Right forelimb (tissue), 1 donor: Measurements from ENCODE around the gene UNK.

Source experiments
- DNase-seq: peaks from one replicate; pipeline ENCODE4 v3.0.0-alpha.2; 2018

The UNK gene

DNA sequence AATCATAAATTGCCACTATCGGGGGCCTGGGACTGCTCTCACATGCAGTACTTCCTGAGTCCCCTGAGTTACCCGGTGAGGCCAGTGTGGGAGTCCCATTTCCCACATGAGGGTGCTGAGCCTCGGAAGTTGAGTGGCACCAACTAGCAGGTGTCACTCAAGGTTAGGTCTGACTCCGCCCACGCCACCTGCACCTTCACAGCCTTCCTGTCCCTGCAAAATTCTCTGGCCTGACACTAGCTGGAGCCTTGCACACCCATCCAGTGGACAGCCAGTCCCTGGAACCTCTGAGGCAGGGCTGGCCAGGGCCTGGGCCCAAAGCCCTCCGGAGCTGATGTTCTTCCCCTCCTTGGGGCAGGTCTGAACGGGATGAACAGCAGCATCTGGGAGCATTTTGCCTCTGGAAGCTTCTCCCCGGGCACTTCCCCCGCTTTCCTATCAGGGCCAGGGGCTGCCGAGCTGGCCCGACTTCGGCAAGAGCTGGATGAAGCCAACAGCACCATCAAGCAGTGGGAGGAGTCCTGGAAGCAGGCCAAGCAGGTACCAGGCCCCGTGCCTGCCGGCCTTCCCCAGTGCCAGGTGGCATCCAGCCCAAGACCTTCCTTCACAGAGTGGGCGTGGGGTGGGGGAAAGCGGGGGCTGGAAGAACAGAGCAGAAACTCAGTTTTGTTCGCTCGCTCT lies 37.7 kb downstream of the UNK start:
- DNase-seq = no peak

DNA sequence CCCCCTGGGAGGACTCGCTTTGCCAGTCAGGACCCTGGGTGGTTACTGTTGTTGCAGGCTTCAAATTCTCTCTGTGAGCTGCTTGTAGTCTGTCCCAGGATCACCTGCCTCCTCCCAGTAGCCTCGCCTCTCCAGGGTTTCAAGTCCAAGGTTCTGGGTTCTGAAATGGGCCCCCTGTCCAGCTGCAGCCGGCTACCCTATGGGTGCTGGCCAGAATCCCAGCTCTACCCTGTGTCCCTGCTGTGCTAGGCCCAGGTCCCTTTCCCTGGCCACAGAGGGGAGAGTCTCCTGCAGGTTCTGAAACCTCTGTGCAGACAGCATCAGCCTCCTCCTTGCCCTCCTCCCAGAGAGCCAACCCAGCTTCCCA lies 38.2 kb downstream of the UNK start:
- DNase-seq = no peak

DNA sequence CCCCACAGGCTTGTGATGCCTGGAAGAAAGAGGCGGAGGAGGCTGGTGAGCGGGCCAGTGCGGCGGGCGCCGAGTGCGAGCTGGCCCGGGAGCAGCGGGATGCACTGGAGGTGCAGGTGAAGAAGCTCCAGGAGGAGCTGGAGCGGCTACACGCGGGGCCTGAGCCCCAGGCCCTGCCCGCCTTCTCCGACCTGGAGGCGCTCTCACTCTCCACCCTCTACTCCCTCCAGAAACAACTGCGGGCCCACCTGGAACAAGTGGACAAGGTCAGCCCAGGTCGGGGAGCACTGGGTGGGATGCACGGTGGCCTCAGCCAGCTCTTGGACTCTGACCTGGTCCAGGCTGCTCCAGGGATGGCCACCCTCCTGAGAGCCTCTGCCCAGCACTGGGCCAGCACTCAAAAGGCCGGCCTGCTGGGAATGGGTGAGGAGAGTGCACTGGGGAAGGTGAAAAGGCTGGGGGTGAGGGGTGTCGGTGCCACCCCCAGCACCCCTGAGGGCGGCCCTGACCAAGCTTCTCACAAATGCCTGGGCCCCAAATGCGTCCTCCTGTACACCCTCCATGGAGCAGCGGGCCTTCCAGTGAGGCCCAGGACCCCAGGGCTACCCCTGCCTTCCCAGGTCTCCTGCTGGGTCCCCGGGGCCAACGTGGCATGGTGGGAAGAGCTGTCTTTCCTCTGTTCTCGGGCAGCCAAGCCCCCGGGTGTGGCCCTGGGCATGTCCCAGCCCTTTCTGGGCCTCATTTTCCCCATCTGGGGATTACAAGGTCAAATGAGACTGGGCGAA lies 38.8 kb downstream of the UNK start:
- DNase-seq = no peak

DNA sequence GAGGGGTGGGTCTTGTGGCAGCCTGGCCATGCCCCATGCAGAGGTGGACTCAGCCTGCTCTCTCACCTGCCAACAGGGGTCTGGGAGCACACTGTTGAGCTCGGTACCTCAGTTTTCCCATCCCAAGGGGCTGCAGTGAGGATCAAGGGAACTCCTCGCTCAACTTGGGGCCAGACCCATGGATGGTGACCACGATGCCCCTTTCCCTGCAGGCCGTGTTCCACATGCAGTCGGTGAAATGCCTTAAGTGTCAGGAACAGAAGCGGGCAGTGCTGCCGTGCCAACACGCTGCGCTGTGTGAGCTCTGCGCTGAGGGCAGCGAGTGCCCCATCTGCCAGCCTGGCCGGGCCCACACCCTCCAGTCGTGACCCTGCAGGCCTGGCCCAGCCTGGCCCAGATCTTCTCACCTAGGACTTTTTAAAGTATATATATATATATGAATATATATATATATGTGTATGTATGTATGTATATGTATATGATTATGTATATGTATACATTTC lies 39.5 kb downstream of the UNK start:
- DNase-seq = no peak

GRCh38 chr17:75824666-75825065 lies 40.1 kb downstream of the UNK start:
- DNase-seq = no peak

DNA sequence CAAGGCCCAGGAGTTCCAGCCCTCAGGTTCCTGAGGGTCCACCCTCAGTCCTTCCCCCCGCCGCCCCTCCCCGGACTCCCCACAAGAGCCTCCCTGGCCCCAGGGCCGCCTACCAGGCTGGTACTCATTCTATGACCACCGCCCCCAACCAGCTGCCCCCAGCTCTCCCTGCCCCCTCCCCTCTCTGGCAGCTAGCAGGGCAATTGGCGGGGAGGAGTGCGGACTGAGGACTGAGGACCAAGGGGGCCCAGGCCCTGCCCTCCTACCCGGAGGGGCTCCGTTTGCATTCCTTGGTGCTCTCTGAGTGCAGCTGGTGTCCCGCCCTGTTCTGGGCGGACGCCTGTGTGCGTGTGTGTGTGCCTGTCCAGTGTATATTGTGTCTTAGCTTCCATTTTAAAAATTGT lies 40.5 kb downstream of the UNK start:
- DNase-seq = no peak

DNA sequence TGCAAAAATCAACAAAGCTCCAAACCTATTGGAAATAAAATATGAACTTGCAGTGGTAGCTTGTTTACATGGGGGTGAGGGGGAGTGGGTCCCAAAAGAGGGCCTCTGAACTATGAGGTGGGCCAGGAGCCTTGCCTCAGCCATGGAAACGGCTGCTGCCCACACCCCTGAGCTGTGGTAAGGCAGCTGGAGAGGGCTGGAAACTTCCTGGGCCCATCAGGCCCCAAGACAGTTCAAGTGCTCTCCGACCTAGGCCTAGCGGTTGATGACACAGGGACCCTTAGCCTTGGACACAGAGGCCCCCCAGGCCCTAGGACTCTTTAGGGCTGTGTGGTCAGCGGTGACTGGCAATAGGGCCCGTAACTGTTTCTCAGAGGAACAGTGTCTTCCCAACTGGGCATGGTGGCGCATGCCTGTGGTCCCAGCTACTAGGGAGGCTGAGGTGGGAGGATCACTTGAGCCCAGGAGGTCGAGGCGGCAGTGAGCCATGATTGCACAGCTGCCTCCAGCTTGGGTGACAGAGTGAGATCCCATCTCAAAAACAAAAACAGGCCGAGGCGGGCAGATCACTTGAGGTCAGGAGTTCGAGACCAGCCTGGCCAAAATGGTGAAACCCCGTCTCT lies 41.3 kb downstream of the UNK start:
- DNase-seq = no peak

DNA sequence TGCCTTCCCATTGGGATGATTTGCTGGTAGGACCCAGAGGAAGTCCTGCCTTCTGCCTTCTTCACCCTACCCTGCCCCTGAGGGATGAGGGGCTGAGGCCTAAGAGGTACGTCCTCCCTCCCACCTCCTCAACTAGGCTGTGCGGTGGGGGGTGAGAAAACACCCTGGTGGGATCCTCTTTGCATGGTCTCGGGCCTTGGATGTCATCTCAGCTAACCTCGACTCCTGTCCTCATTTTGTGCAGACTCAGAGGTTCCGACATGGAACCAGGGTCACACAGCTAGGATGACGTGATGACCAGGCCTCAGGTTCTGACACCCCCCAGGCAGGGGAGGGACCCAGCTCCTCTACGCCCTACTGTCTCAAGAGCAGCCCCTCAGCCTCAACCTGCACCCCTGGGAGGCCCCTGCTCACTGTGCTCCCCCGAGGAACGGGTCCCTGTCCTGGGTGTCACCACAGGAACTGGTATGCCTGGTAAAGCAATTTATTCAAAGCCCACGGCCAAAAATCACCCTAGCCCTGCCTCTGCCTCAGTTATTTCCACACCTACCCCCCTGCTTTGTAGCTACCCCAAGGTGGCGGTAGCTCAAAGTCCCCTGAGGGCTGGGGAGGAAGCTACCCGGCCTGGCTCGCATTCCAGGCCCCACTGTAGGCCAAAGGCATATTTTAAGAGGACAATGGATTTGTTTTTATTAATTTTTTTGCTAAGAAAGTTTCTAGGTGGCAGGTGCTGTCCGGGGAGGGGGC lies 42.1 kb downstream of the UNK start:
- DNase-seq = no peak

- peak; percentile 83 for DNase-seq
Measured at GRCh38 chr17:75827308-75828075, 42.9 kb downstream of the UNK start.

DNA sequence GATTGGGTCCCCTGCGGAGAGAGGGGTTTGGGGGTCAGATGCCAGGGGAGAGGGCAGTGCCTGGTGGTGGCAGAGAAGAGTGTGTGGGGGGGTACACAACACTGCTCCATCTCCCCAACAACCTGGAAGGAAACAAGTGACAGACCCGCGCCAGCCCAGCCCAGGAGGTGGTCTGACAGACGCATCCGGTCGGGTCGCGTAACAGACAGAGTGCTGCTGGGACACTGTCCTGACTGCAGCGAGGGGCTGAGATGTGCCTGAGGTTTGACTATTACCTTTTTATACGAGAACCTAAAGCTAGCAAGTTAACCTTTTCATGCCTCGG lies 43.4 kb downstream of the UNK start:
- DNase-seq = no peak

DNA sequence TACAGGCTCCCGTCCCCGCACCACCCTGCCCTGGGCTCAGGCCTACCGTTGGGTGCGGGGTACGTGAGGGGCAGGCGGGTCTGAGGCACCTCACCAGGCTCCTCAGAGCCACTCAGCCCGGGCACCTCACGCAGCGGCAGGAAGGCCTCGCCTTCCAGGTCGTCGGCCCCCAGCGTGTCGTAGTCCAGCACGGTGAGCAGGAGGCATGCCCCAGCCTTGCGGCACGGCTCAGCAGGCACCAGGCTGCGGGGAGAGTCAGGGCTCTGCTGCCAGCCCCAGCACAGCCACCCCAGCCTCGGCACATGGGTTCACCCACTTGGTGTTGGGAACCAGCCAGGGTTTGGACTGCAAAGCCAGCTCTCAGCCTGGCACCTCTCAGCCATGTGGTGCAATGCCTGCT lies 44.1 kb downstream of the UNK start:
- DNase-seq = no peak

GRCh38 chr17:75829747-75830146 lies 45.1 kb downstream of the UNK start:
- DNase-seq = no peak

DNA sequence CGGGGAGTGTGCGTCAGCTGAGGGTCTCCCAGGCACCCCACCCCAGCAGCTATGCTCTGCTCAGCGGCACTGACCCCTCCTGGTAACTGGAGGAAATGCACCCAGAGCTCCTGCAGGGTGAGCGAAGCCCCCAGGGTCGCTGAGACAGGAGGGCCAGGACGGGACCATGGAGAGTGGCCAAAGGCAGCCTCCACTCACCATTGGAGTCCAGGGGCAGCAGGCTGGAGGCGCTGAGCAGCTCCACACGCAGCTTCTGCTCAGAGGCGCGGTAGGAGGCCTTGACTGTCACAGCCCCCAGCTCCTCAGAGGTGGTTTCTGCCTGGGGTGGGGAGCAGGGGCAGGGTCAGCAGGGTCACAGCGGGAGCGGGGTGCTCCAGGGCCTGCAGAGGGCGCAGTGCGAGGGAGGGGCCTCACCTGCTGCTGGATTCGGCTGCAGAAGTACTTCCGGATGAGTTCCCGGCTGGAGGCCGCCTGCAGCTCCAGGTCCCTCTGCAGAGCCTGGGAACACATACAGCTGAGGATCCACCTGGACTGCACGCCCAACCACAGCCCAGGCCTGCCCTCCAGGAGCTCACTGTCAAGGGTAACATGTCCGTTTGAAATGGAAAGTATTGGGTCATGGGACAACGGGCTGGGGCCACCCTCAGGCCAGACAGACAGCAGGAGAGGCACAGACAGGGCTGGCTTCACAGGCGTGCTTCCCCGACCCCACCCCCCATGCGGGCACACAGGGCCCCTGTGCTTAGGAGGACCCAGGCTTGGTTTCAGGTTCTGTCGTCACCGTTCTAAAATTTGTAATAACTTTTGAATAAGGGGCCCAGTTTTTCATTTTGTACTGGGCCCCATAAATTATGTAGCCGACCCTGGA lies 45.8 kb downstream of the UNK start:
- DNase-seq = no peak

DNA sequence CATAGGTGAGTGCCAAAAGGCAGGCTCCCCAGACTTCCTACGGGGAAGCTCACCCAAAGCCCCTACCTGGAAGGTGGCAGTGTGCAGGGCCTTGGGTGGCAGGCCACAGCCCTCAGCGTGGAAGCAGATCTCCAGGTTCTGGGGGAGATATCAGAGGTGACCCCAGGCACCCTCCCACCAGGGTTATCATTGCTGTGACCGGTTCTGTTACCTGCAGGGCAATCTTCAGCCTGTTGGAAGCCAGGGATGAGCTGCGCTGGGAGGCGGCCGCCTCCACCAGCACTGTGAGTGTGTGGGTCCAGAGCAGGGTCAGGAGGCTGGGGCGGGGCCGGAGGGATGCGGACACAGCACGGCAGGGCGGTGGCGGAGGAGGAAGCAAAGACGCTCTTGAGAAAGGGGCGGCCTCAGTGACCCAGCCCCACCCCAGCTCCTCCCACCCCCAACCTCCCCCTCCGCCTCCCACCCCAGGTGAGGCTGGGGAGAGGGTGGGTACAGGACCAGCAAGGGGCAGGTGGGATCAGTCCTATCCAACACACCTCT lies 46.5 kb downstream of the UNK start:
- no peak for DNase-seq

GRCh38 chr17:75832164-75832651 lies 47.6 kb downstream of the UNK start:
- no peak for DNase-seq

GRCh38 chr17:75832652-75833400 lies 48.2 kb downstream of the UNK start:
- DNase-seq = no peak

GRCh38 chr17:75834279-75834920 lies 49.8 kb downstream of the UNK start:
- DNase-seq = peak; percentile 84

- DNase-seq = peak; percentile 72
Measured at GRCh38 chr17:75834928-75835653, 50.5 kb downstream of the UNK start.

DNA sequence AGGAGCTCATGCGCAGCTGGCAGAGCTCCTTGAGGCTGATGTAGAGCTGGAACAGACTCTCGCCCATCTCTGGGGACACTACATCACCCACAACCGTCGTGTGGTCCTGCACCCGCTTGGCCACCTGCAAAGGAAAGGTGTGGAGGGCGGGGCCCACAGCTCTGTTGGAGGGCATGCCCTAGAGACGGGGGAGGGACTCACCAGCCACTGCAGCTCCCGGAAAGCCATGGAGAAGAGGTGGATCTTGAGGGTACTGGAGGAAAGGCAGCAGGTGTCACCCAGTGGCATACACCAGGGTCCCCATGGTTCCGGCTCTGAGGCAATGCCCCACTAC lies 51.0 kb downstream of the UNK start:
- DNase-seq = no peak
